ENCODE measurements around the gene EGFR. TPM values are rescaled to one million over a fixed set of nuclear protein-coding genes. Genes with fewer than 3 reads are reported as not detected.
A peak's percentile ranks its signal among the peaks of the same experiment; 100 is the strongest.

The EGFR gene
- total and polyA plus RNA-seq, 5 experiments from 2014 or later: not detected

- no peaks in the 10 kb centered on the region for H3K36me3 Mint-ChIP-seq
- POLR2A ChIA-PET: interaction anchor here (0.6 kb wide), 1 partner anchor 694 kb away, joined by 3 read pairs; no protein-coding TSS in a partner anchor
- peaks cover 5 to 24% (median 9%) of the 10 kb centered on the region in 4 donors for H3K4me1 Mint-ChIP-seq
- H3K9me3 Mint-ChIP-seq: no peaks in the 10 kb centered on the region
- peak overlapping the region in 3 of 10 donors; percentile 35 to 77 (median 51) for H3K4me3 Mint-ChIP-seq
- ATAC-seq (no peak), DNase-seq (no peak)
- H3K27ac Mint-ChIP-seq: peak overlapping the region in 2 of 10 donors; percentile 25 to 61
- peaks cover 9 to 18% (median 13%) of the 10 kb centered on the region in 5 donors for H3K27me3 Mint-ChIP-seq
Observed at GRCh38 chr7:55086413-55087201, 67.8 kb downstream of the EGFR start.

DNA sequence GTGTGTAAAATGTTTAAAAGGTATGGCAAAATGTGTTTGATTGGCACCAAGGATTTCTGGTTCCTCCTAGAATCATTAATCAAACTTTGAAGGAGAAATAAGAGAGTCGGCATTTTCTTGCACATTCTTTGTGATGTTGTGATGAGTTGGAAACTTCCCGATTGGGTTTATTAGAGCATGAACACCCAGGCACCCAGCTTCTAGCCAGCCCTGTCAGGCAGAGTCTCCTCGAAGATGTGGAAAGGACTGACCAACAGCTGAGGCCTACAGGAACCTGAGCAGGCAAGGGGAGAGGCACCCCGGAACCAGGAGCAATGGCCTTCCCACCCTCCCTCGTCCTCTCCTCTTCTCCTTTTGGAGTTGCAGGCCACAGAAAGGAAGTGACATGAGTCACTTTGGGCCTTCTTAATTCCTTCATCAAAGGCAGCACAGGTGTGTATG lies 68.7 kb downstream of the EGFR start:
- no peak for ATAC-seq
- peaks cover 9 to 18% (median 13%) of the 10 kb centered on the region in 5 donors for H3K27me3 Mint-ChIP-seq
- no peak overlapping the region for H3K27ac Mint-ChIP-seq
- DNase-seq: no peak
- no peaks in the 10 kb centered on the region for H3K9me3 Mint-ChIP-seq
- POLR2A ChIA-PET: no interaction called here
- no peaks in the 10 kb centered on the region for H3K36me3 Mint-ChIP-seq
- peaks cover 5 to 24% (median 9%) of the 10 kb centered on the region in 4 donors for H3K4me1 Mint-ChIP-seq
- no peak overlapping the region for H3K4me3 Mint-ChIP-seq

DNA sequence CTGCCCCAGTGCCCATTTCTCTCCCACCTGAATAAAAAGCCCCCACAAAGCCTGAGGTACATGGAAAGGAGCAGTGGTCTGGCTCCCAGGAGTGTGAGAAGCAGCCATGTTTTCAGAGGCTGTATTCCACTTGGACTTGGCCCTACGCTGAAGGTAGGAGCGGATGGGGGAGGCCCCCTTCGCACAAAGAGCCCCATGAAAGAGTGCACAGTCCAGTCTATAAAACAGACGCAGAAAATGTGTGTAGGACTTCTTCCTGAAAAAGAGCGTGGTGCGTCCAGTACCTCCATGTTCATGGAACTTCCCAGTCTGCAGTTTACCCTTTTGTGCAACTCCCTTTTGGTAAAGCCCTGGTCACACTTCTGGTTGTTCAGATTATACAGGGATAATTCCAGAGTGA lies 69.3 kb downstream of the EGFR start:
- H3K9me3 Mint-ChIP-seq: no peaks in the 10 kb centered on the region
- ATAC-seq (no peak), DNase-seq (no peak)
- H3K27me3 Mint-ChIP-seq: peaks cover 7 to 14% (median 11%) of the 10 kb centered on the region in 5 donors
- H3K27ac Mint-ChIP-seq: no peak overlapping the region
- H3K36me3 Mint-ChIP-seq: no peaks in the 10 kb centered on the region
- H3K4me3 Mint-ChIP-seq: no peak overlapping the region
- peaks cover 5 to 24% (median 9%) of the 10 kb centered on the region in 4 donors for H3K4me1 Mint-ChIP-seq
- POLR2A ChIA-PET: no interaction called here

DNA sequence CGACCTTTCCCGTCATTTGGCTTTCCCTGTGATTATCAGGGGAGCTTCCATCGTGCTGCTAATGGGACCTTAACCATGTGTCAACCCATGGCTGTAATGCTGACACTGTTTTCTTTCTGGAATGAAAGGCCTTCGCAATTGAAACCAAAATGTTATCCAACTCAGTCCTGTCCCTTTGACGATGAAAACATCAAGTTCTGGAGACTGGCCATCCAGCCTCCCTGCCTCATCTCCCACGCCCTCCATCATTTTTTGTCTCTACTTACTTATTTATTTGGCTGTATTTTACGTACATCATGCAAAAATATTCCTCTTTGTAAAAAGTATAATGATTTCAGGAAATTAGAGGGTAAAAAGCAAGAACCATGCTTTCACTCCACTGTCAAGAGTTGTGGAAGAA lies 69.8 kb downstream of the EGFR start:
- POLR2A ChIA-PET: no interaction called here
- H3K27ac Mint-ChIP-seq: no peak overlapping the region
- no peaks in the 10 kb centered on the region for H3K36me3 Mint-ChIP-seq
- no peaks in the 10 kb centered on the region for H3K9me3 Mint-ChIP-seq
- H3K27me3 Mint-ChIP-seq: peaks cover 9 to 14% (median 10%) of the 10 kb centered on the region in 5 donors
- peaks cover 5 to 24% (median 9%) of the 10 kb centered on the region in 4 donors for H3K4me1 Mint-ChIP-seq
- ATAC-seq: no peak
- DNase-seq: no peak
- H3K4me3 Mint-ChIP-seq: no peak overlapping the region

GRCh38 chr7:55092186-55092974 lies 73.6 kb downstream of the EGFR start:
- Mint-ChIP-seq H3K27ac (no peak overlapping the region), H3K4me3 (no peak overlapping the region), H3K36me3 (no peaks in the 10 kb centered on the region), H3K9me3 (no peaks in the 10 kb centered on the region), H3K4me1 (peaks cover 0 to 9% (median under 1%) of the 10 kb centered on the region in 4 donors), H3K27me3 (peaks cover 6 to 26% (median 15%) of the 10 kb centered on the region in 5 donors)
- ATAC-seq: no peak
- no peak for DNase-seq
- POLR2A ChIA-PET: no interaction called here

- DNase-seq (no peak), ATAC-seq (no peak)
- POLR2A ChIA-PET: no interaction called here
- Mint-ChIP-seq H3K4me3 (no peak overlapping the region), H3K9me3 (no peaks in the 10 kb centered on the region), H3K4me1 (peaks cover 0 to 3% (median 0%) of the 10 kb centered on the region in 4 donors), H3K36me3 (no peaks in the 10 kb centered on the region), H3K27ac (no peak overlapping the region), H3K27me3 (peaks cover 6 to 28% (median 13%) of the 10 kb centered on the region in 5 donors)
Observed at GRCh38 chr7:55092975-55093373, 74.2 kb downstream of the EGFR start.

DNA sequence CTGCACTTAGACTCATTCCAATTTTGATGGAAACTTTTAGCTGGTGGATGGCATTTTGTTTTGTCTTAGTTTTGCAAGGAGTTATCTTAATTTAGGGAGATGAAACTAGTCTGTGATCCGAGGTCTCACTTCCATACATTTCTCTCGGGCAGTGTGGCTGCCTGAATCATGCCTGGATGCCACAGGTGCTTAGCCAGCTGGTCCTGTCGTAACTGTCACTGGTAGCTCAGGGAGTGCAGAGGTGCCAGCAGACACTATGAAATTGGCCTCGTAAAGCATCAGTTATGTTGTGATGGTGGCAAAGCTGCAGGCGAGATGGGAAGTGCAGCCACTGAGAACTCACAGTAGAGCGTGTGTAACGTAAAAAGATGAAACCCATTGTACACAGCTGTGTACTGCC lies 74.9 kb downstream of the EGFR start:
- POLR2A ChIA-PET: no interaction called here
- no peaks in the 10 kb centered on the region for H3K36me3 Mint-ChIP-seq
- DNase-seq (no peak), ATAC-seq (no peak)
- H3K4me3 Mint-ChIP-seq: no peak overlapping the region
- H3K27ac Mint-ChIP-seq: no peak overlapping the region
- no peaks in the 10 kb centered on the region for H3K9me3 Mint-ChIP-seq
- H3K4me1 Mint-ChIP-seq: no peaks in the 10 kb centered on the region
- H3K27me3 Mint-ChIP-seq: peaks cover 6 to 28% (median 12%) of the 10 kb centered on the region in 5 donors

GRCh38 chr7:55094092-55094690 lies 75.4 kb downstream of the EGFR start:
- H3K4me3 Mint-ChIP-seq: no peak overlapping the region
- H3K27ac Mint-ChIP-seq: no peak overlapping the region
- no peaks in the 10 kb centered on the region for H3K4me1 Mint-ChIP-seq
- POLR2A ChIA-PET: no interaction called here
- DNase-seq (no peak), ATAC-seq (no peak)
- H3K36me3 Mint-ChIP-seq: no peaks in the 10 kb centered on the region
- peaks cover 6 to 28% (median 12%) of the 10 kb centered on the region in 5 donors for H3K27me3 Mint-ChIP-seq
- H3K9me3 Mint-ChIP-seq: no peaks in the 10 kb centered on the region

DNA sequence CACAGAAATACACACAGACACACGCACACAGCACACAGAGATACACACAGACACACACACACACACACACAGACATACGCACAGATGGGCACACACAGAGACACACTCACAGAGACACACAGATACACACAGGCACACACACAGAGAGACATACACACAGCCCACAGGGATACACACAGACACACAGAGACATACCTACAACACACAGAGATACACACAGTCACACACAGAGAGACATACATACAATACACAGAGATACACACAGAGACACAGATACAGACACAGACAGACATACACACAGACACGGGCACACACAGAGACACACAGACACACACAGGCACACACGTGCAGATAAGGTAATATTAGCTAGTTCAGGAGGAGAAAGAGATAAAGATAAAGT lies 76.9 kb downstream of the EGFR start:
- Mint-ChIP-seq H3K27ac (no peak overlapping the region), H3K4me3 (no peak overlapping the region), H3K9me3 (no peaks in the 10 kb centered on the region), H3K27me3 (peaks cover 5 to 30% (median 12%) of the 10 kb centered on the region in 5 donors), H3K36me3 (no peaks in the 10 kb centered on the region), H3K4me1 (no peaks in the 10 kb centered on the region)
- DNase-seq: no peak
- POLR2A ChIA-PET: no interaction called here
- no peak for ATAC-seq

GRCh38 chr7:55096323-55096722 lies 77.5 kb downstream of the EGFR start:
- no peak for DNase-seq
- Mint-ChIP-seq H3K27me3 (peaks cover 6 to 36% (median 12%) of the 10 kb centered on the region in 5 donors), H3K9me3 (no peaks in the 10 kb centered on the region), H3K36me3 (no peaks in the 10 kb centered on the region), H3K4me3 (no peak overlapping the region), H3K27ac (peak overlapping the region in 1 of 10 donors; percentile 21), H3K4me1 (no peaks in the 10 kb centered on the region)
- ATAC-seq: no peak
- POLR2A ChIA-PET: no interaction called here

- H3K4me3 Mint-ChIP-seq: no peak overlapping the region
- no peak overlapping the region for H3K27ac Mint-ChIP-seq
- POLR2A ChIA-PET: no interaction called here
- no peak for DNase-seq
- no peaks in the 10 kb centered on the region for H3K9me3 Mint-ChIP-seq
- no peaks in the 10 kb centered on the region for H3K36me3 Mint-ChIP-seq
- H3K27me3 Mint-ChIP-seq: peaks cover 10 to 44% (median 20%) of the 10 kb centered on the region in 5 donors
- no peak for ATAC-seq
- no peaks in the 10 kb centered on the region for H3K4me1 Mint-ChIP-seq
Observed at GRCh38 chr7:55097100-55097499, 78.3 kb downstream of the EGFR start.

- Mint-ChIP-seq H3K27ac (no peak overlapping the region), H3K4me1 (no peaks in the 10 kb centered on the region), H3K36me3 (no peaks in the 10 kb centered on the region), H3K27me3 (peaks cover 11 to 45% (median 19%) of the 10 kb centered on the region in 5 donors), H3K4me3 (no peak overlapping the region), H3K9me3 (no peaks in the 10 kb centered on the region)
- DNase-seq (no peak), ATAC-seq (no peak)
- POLR2A ChIA-PET: no interaction called here
Observed at GRCh38 chr7:55099066-55099820, 80.4 kb downstream of the EGFR start.

All from naive thymus-derived CD8-positive, alpha-beta T cell (primary cell).